Mesodermal cell (in vitro differentiated cells): ENCODE measurements around the gene RHOT2. TPM values are rescaled to one million over a fixed set of nuclear protein-coding genes. Genes with fewer than 3 reads are reported as not detected.

Experiments
- H3K27ac ChIP-seq: 2 replicates; pipeline ENCODE4 v1.7.0; 2013; ENCODE audit warnings: mild to moderate bottlenecking, low read depth, low read length, moderate library complexity; ENCODE audit not compliant: severe bottlenecking
- H3K36me3 ChIP-seq: 2 replicates; pipeline ENCODE4 v1.7.1; 2013; ENCODE audit warnings: mild to moderate bottlenecking, low read length, moderate library complexity; ENCODE audit not compliant: control insufficient read depth, insufficient read depth
- H3K4me1 ChIP-seq: one replicate; pipeline ENCODE4 v1.7.1; 2013; ENCODE audit warnings: mild to moderate bottlenecking, low read length; ENCODE audit not compliant: insufficient read depth, control insufficient read depth, poor library complexity, severe bottlenecking
- H3K4me3 ChIP-seq: 2 replicates; pipeline ENCODE4 v1.7.0; 2013; ENCODE audit warnings: low read length, control low read depth, mild to moderate bottlenecking; ENCODE audit not compliant: insufficient read depth, poor library complexity, severe bottlenecking; ENCODE audit errors: extremely low read depth
- H3K9me3 ChIP-seq: 2 replicates; pipeline ENCODE4 v1.7.1; 2013; ENCODE audit warnings: mild to moderate bottlenecking, low read length, moderate library complexity; ENCODE audit not compliant: control insufficient read depth
- WGBS, 2 experiments: methylation state at CpG; one replicate each; pipeline ENCODE4 v1.1.5; 2013; ENCODE audit warnings: missing lambda C conversion rate in 2 of 2; ENCODE audit not compliant: insufficient coverage in 2 of 2; 5-methylcytosine and 5-hydroxymethylcytosine counted together
- polyA plus RNA-seq, 2 experiments: library from polyadenylated mRNA; stranded (reverse); fragments of 50-300 nt; gene quantifications; one replicate each; pipeline ENCODE4 v1.2.3, GENCODE V29; 2013

RHOT2 gene
- 96.2 TPM for polyA plus RNA-seq (2013, experiment 1 of 2)
- polyA plus RNA-seq (2013, experiment 2 of 2), result 75.5 TPM

DNA sequence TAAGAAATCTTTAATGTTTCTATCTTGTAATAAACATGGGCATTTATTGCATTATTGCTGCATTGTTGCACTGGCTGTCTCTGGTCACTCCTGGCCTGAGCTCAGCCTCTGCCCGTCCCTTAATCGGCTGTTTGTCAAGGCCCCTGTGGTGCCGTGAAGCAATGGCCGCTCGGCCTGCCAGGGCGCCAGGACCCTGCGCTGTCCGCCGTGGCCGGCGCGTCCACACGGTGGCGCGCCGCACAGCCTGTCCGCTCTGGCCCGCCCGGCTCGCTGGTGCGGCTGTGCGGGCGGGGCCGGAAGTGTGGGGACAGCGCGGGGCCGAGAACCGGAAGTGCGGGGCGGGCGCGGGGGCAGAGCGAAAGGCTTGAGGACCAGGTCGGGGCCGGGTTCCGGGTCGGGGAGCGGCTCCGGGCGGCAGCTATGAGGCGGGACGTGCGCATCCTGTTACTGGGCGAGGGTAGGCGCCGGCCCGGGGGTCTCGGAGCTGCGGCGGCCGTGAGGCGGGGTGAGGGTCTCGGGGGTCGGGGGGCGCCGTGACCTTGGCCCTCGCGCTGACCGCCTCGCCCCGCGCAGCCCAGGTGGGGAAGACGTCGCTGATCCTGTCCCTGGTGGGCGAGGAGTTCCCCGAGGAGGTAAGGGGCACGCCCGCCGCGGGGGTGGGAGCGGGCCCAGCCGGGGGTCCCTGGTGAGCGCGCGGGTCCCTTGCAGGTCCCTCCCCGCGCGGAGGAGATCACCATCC lies at the start of gene RHOT2:
RHOT2 (plus strand) TSS at position 353 of the 739 bp plus-strand sequence; CDS start at position 421, 68 bp downstream.
- 0 to 2% methylated on average over 43 to 66 of the region's 78 CpGs for WGBS, 2 experiments
- H3K27ac ChIP-seq, result no peak within 1 kb of the TSS
- peak within 1 kb of the TSS; percentile 80 for H3K4me3 ChIP-seq

GRCh38 chr16:619476-620100 lies 48.3 kb upstream of the RHOT2 start:
- Histone ChIP-seq H3K9me3 (no peaks in the 10 kb centered on the region), H3K4me3 (no peak overlapping the region), H3K4me1 (peaks cover 11% of the 10 kb centered on the region), H3K27ac (no peak overlapping the region), H3K36me3 (peaks cover 3% of the 10 kb centered on the region)
- WGBS, 2 experiments, result 93 to 96% methylated on average over 18 of the region's 20 CpGs

More for the DNA sequence above, at the start of gene RHOT2:
- Histone ChIP-seq H3K9me3 (no peaks in the 10 kb centered on the region), H3K4me1 (peaks cover 7% of the 10 kb centered on the region), H3K36me3 (peaks cover 36% of the 10 kb centered on the region)

DNA sequence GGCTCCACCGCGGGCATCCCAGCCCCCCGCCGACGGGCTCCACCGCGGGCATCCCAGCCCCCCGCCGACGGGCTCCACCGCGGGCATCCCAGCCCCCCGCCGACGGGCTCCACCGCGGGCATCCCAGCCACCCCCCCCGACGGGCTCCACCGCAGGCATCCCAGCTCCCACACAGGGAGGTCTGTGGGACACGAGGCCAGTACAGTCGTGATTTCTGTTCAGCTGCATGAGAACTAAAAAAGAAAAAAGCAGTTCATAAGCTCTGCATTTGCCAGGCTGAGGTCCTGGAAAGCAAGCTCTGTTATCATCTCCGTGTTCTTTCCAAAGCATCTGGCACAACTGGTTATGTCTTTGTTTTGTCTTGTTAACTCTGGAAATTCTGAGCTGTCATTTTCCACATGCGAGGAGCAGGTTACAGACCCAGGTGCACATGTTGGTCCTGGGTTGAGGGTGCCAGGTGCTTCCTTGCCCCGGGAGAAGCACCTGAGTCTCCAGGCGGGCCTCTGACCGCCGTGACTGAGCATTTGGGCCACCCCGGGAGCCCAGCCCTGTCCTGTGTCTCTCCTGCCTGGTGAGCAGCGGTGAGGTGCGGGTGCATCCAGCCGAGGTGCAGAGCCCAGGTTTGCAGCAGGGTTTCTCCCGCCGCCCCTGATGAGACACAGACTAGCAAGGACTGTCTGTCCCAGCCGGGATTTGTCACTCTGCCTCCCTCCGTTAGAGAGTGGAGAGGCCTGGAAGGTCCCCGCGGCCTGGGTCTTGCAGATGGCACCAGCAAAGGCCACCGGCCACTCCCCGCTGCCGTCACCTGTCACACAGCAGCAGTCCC lies 47.0 kb upstream of the RHOT2 start:
- WGBS, 2 experiments, result 94% methylated on average over 28 to 34 of the region's 41 CpGs
- peaks cover 9% of the 10 kb centered on the region for H3K36me3 ChIP-seq
- no peaks in the 10 kb centered on the region for H3K9me3 ChIP-seq
- peak overlapping the region; percentile 10 for H3K27ac ChIP-seq
- H3K4me1 ChIP-seq, result peaks cover 11% of the 10 kb centered on the region
- H3K4me3 ChIP-seq, result no peak overlapping the region

DNA sequence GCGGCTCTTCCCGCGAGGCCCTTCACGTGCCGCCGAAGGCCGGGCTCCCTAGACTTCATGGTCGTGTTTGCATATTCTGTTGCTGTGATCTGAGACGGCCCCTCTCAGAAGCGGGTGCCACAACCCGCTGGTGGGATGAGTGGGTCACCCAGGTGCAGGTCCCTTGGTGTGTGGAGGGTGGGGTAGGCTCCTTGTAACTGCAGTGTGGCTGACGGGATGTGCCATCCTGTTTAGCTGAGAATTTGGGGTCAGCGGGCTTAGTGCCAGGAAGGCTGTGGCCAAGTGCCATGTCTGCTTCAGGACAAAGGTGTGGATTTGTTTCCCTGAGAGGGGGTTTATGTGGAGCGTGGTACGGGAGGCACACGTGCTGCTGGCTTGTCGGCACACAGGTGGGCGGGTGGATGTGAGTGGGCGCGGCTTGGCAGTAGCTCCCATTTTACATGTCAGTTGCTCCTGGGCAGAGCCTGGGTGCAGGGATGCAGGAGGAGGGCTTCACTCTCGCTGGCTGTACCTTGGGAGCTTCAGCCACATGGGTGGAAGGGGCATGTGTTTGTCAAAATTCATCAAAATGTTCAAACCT lies 46.3 kb upstream of the RHOT2 start:
- Histone ChIP-seq H3K4me1 (peaks cover 11% of the 10 kb centered on the region), H3K4me3 (no peak overlapping the region), H3K27ac (no peak overlapping the region), H3K36me3 (peaks cover 13% of the 10 kb centered on the region), H3K9me3 (no peaks in the 10 kb centered on the region)
- 94 to 95% methylated on average over 18 to 21 of the region's 21 CpGs for WGBS, 2 experiments

DNA sequence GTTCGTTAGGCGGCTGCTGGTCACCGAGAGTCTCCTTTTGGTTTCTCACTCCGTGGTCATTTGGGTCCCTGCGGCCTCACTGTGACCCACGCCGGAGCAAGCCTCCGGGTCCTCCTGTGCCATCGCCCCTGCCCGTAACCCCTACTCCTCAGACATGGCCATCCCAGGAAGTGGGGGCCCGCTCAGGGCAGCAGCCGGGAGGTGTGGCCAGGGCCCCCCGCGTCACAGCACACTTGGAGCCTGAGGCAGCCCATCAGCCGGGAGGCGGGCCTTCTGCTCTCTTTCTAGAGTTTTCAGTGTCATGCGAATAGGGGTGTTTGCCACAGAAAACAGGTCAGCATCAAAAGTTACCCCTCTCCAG lies 45.0 kb upstream of the RHOT2 start:
- H3K9me3 ChIP-seq, result no peaks in the 10 kb centered on the region
- H3K4me1 ChIP-seq, result peaks cover 15% of the 10 kb centered on the region
- 91 to 92% methylated on average over 15 to 16 of the region's 17 CpGs for WGBS, 2 experiments
- peaks cover 20% of the 10 kb centered on the region for H3K36me3 ChIP-seq
- no peak overlapping the region for H3K27ac ChIP-seq
- H3K4me3 ChIP-seq, result no peak overlapping the region

DNA sequence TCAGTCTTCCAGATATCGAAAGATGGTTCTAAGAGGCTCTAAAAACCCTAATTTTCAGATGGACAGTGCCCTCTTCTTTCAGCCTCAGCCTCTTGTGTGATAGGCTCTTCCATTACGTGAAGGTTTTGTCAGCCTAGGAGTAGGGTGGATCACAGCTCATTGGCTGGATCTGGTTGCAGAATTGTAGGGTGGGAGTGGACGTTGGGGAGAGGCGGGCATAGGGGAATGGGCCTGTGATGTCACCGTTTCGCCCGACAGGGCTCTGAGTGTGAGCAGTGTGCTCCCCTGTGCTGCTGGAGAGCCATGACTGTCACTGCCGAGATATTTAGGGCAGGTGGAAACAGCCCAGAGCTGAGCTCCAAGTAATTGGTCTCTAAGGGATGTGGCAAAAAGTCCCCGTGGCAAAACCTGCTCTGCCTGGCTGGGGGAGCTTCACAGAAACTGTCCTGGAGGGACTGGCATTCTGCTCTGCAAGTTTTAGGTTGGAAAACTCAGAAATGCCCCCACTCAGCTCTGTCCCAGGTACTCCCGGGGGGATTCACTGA lies 43.3 kb upstream of the RHOT2 start:
- no peak overlapping the region for H3K4me3 ChIP-seq
- peaks cover 29% of the 10 kb centered on the region for H3K4me1 ChIP-seq
- H3K27ac ChIP-seq, result no peak overlapping the region
- H3K9me3 ChIP-seq, result no peaks in the 10 kb centered on the region
- 94 to 96% methylated on average over 10 of the region's 10 CpGs for WGBS, 2 experiments
- H3K36me3 ChIP-seq, result peaks cover 28% of the 10 kb centered on the region

- peaks cover 28% of the 10 kb centered on the region for H3K36me3 ChIP-seq
- no peak overlapping the region for H3K4me3 ChIP-seq
- H3K9me3 ChIP-seq, result no peaks in the 10 kb centered on the region
- H3K4me1 ChIP-seq, result peaks cover 37% of the 10 kb centered on the region
- WGBS, 2 experiments, result 93 to 94% methylated on average over 35 to 37 of the region's 37 CpGs
- no peak overlapping the region for H3K27ac ChIP-seq
Measured at GRCh38 chr16:625117-625976, 42.6 kb upstream of the RHOT2 start.

DNA sequence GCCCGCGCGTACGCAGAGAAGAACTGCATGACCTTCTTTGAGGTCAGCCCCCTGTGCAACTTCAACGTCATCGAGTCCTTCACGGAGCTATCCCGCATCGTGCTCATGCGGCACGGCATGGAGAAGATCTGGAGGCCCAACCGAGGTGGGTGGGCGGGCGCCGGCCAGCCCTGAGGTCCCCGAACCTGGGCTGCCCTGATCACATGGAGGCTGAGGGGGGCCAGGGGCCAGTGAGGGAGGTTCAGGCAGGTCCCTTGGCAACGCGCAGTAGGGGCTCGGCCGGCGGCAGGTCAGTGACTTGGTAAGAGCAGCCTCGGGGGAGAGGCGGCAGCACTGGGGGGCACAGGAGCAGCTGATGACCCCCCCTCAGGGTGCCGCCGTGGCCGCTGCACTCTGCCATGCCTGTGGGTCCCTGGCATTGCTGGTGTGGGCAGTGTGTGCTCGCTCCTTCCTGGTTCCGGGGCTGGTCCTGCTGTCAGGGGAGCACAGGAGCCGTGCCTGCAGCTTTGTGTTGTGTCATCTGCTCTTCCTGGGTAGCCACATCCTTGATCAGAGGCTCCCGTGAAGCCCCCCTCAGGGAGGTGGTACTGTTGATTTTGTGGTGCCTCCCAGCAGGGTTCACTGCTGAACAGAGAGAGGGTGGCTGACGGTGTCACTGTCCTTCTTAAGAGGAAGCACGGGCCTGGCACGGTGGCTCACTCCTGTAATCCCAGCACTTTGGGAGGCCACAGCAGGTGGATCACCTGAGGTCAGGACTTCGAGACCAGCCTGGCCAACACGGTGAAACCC lies 41.8 kb upstream of the RHOT2 start:
- Histone ChIP-seq H3K9me3 (no peaks in the 10 kb centered on the region), H3K4me3 (no peak overlapping the region), H3K27ac (peak overlapping the region; percentile 68), H3K36me3 (peaks cover 28% of the 10 kb centered on the region), H3K4me1 (peaks cover 45% of the 10 kb centered on the region)
- 93 to 97% methylated on average over 34 to 35 of the region's 35 CpGs for WGBS, 2 experiments

GRCh38 chr16:626787-627453 lies 41.0 kb upstream of the RHOT2 start:
- no peak overlapping the region for H3K4me3 ChIP-seq
- peaks cover 42% of the 10 kb centered on the region for H3K4me1 ChIP-seq
- H3K9me3 ChIP-seq, result no peaks in the 10 kb centered on the region
- peak overlapping the region; percentile 68 for H3K27ac ChIP-seq
- 86 to 89% methylated on average over 27 to 28 of the region's 29 CpGs for WGBS, 2 experiments
- peaks cover 28% of the 10 kb centered on the region for H3K36me3 ChIP-seq
